GM23338 (cell line): ENCODE data around the gene TMBIM1. TPM values are rescaled to one million over a fixed set of nuclear protein-coding genes. Genes with fewer than 3 reads are reported as not detected.
A peak's percentile ranks its signal among the peaks of the same experiment; 100 is the strongest.

Experiments
- ATAC-seq: fragments of 200-7000 bp; cut with Tn5 transposase; 3 replicates; pipeline ENCODE4 v1.9.1; 2020
- DNase-seq: peaks from one replicate; pipeline ENCODE4 v3.0.0-alpha.2; 2015; ENCODE audit warnings: low spot score
- H2AFZ ChIP-seq: fragments of 200-600 bp; sonication (generic); 2 replicates; pipeline ENCODE4 v1.8.0; 2016; ENCODE audit warnings: antibody characterized with exemption, mild to moderate bottlenecking, moderate library complexity
- H3F3A ChIP-seq: fragments of 200-600 bp; sonication (generic); replicated peaks from 2 replicates; pipeline ENCODE4 v1.8.0; 2017; ENCODE audit warnings: antibody characterized with exemption, mixed run types, low read depth
- H3K27ac ChIP-seq: fragments of 200-600 bp; sonication (generic); 2 replicates; pipeline ENCODE4 v1.6.1; 2016; ENCODE audit warnings: low read depth
- H3K27me3 ChIP-seq: fragments of 200-600 bp; sonication (generic); 2 replicates; pipeline ENCODE4 v1.8.0; 2016; ENCODE audit warnings: mild to moderate bottlenecking, mixed run types, moderate library complexity; ENCODE audit not compliant: insufficient read depth
- H3K36me3 ChIP-seq: fragments of 200-600 bp; sonication (generic); 2 replicates; pipeline ENCODE4 v1.8.0; 2016; ENCODE audit warnings: mild to moderate bottlenecking; ENCODE audit not compliant: insufficient read depth
- H3K4me1 ChIP-seq: fragments of 200-600 bp; sonication (generic); 2 replicates; pipeline ENCODE4 v1.8.0; 2016; ENCODE audit warnings: mild to moderate bottlenecking, moderate library complexity; ENCODE audit not compliant: insufficient read depth
- H3K4me2 ChIP-seq: fragments of 200-600 bp; sonication (generic); 2 replicates; pipeline ENCODE4 v1.7.1; 2017; ENCODE audit warnings: mixed run types
- H3K4me3 ChIP-seq: fragments of 200-600 bp; sonication (generic); 2 replicates; pipeline ENCODE4 v1.6.1; 2016; ENCODE audit warnings: mixed run types
- H3K79me2 ChIP-seq: fragments of 200-600 bp; sonication (generic); replicated peaks from 2 replicates; pipeline ENCODE4 v1.8.0; 2017; ENCODE audit warnings: mild to moderate bottlenecking; ENCODE audit not compliant: insufficient read depth
- H3K9me2 ChIP-seq: fragments of 200-600 bp; sonication (generic); 2 replicates; pipeline ENCODE4 v1.8.0; 2017; ENCODE audit not compliant: insufficient read depth
- H4K20me1 ChIP-seq: fragments of 200-600 bp; sonication (generic); replicated peaks from 2 replicates; pipeline ENCODE4 v1.8.0; 2017; ENCODE audit warnings: mild to moderate bottlenecking; ENCODE audit not compliant: insufficient read depth
- H3K27ac Mint-ChIP-seq: 2 replicates; pipeline ENCODE4 v1.8.0; 2020; ENCODE audit warnings: inconsistent platforms, mild to moderate bottlenecking, moderate library complexity, mixed read lengths
- H3K27me3 Mint-ChIP-seq: 3 replicates; pipeline ENCODE4 v1.8.0; 2022; ENCODE audit warnings: low read depth, mild to moderate bottlenecking, moderate library complexity, mixed read lengths, inconsistent platforms; ENCODE audit not compliant: insufficient read depth, poor library complexity
- H3K36me3 Mint-ChIP-seq: 3 replicates; pipeline ENCODE4 v1.8.0; 2021; ENCODE audit warnings: low read depth, mild to moderate bottlenecking, inconsistent platforms, moderate library complexity, mixed read lengths
- H3K4me1 Mint-ChIP-seq: 3 replicates; pipeline ENCODE4 v1.8.0; 2020; ENCODE audit warnings: mild to moderate bottlenecking, inconsistent platforms, mixed read lengths
- H3K4me3 Mint-ChIP-seq: 3 replicates; pipeline ENCODE4 v1.8.0; 2021; ENCODE audit warnings: moderate library complexity, mild to moderate bottlenecking, inconsistent platforms, mixed read lengths
- H3K9me3 Mint-ChIP-seq: 3 replicates; pipeline ENCODE4 v1.8.0; 2020; ENCODE audit warnings: moderate library complexity, mild to moderate bottlenecking, inconsistent platforms, mixed read lengths
- CREB1 ChIP-seq: fragments of 250-450 bp; sonication (Bioruptor Pico); IDR thresholded peaks from 2 replicates; pipeline ENCODE4 v1.5.0; 2020; ENCODE audit warnings: low read depth, mild to moderate bottlenecking, moderate library complexity
- CTCF ChIP-seq, 2 experiments: fragments of 200-600 bp in 1 of 2; sonication (generic) in 1 of 2; conservative IDR thresholded peaks; 2 replicates each; pipeline versions ENCODE4 v1.5.1 to v1.6.1; 2016 to 2017; ENCODE audit warnings: antibody characterized with exemption in 2 of 2, low read depth in 2 of 2, mild to moderate bottlenecking in 2 of 2, moderate library complexity in 1 of 2
- ETS1 ChIP-seq: IDR thresholded peaks from 2 replicates; pipeline ENCODE4 v1.6.1; 2016; ENCODE audit warnings: antibody characterized with exemption
- REST ChIP-seq: IDR thresholded peaks from one replicate; pipeline ENCODE4 v1.6.1; 2018; ENCODE audit warnings: antibody characterized with exemption; ENCODE audit not compliant: unreplicated experiment
- ZNF114 ChIP-seq: fragments of 250-450 bp; sonication (Bioruptor Pico); IDR thresholded peaks from 2 replicates; pipeline ENCODE4 v1.5.0; 2020; ENCODE audit warnings: mild to moderate bottlenecking, moderate library complexity
- ZNF462 ChIP-seq: fragments of 250-450 bp; sonication (Bioruptor Pico); IDR thresholded peaks from 2 replicates; pipeline ENCODE4 v1.5.0; 2020; ENCODE audit warnings: mild to moderate bottlenecking, moderate library complexity
- polyA plus RNA-seq: library from polyadenylated mRNA; unstranded; fragments of >200 nt; fragmentation: Nextera tagmentation; extraction: Ambion mirVana; gene quantifications from 2 replicates; pipeline ENCODE4 v1.2.1, GENCODE V29; 2016
- total RNA-seq: library from RNA; depleted of rRNA; stranded (reverse); fragments of >200 nt; shearing (Covaris generic); gene quantifications from 2 replicates; pipeline ENCODE4 v1.2.3, GENCODE V29; 2014

Gene TMBIM1
- total and polyA plus RNA-seq, 2 experiments from 2014 or later = 12.0 to 20.8 TPM

- H3F3A ChIP-seq = no peaks in the 10 kb centered on the region
- H3K36me3 ChIP-seq = no peaks in the 10 kb centered on the region
- Mint-ChIP-seq H3K4me3 (no peak overlapping the region), H3K9me3 (no peaks in the 10 kb centered on the region), H3K36me3 (no peaks in the 10 kb centered on the region), H3K27ac (peak overlapping the region; percentile 75), H3K27me3 (peaks cover 11% of the 10 kb centered on the region), H3K4me1 (peaks cover 27% of the 10 kb centered on the region)
- H3K27me3 ChIP-seq = peaks cover 5% of the 10 kb centered on the region; the same call in 1 of the 2 replicates
- H2AFZ ChIP-seq = no peak overlapping the region
- no peaks in the 10 kb centered on the region for H3K79me2 ChIP-seq
- H3K4me3 ChIP-seq = no peak overlapping the region
- peak; percentile 89 for ATAC-seq
- no peaks in the 10 kb centered on the region for H4K20me1 ChIP-seq
- peak; percentile 95 for DNase-seq
- no peaks in the 10 kb centered on the region for H3K9me2 ChIP-seq
- 0 out of 2 replicates have a peak, but pooled peaks have one; percentile 11 for TF ChIP-seq CREB1
- no peak for TF ChIP-seq ETS1
- no peak for TF ChIP-seq ZNF462 (CRISPR knock-in tag)
- TF ChIP-seq CTCF (conservative IDR thresholded peaks at IDR 0.05; ENCODE audit: low read depth in 2 of 2) = no peak
- no peak for TF ChIP-seq REST
- TF ChIP-seq ZNF114 (CRISPR knock-in tag) = no peak
- peaks cover 10% of the 10 kb centered on the region for H3K4me1 ChIP-seq
- peak overlapping the region; percentile 56; the same call in 1 of the 2 replicates for H3K4me2 ChIP-seq
- H3K27ac ChIP-seq = peak overlapping the region; percentile 85; the same call in 1 of the 2 replicates
Measured at GRCh38 chr2:218286570-218287459, 5.5 kb downstream of the TMBIM1 start.
